Spleen (tissue), 7 donors: ENCODE results near the gene DDX20.

Experiments used
- POLR2A ChIP-seq, 3 donors: fragments of 450-650 bp; IDR thresholded peaks; one replicate each; pipeline ENCODE4 v1.5.1; 2017; ENCODE audit warnings: antibody characterized with exemption in 3 of 3, mild to moderate bottlenecking in 1 of 3
- POLR2AphosphoS5 ChIP-seq, 3 donors: sonication (generic); formaldehyde crosslinking; IDR thresholded peaks; one replicate each; pipeline ENCODE4 v1.5.1; 2017; ENCODE audit warnings: antibody characterized with exemption in 3 of 3
- TF ChIP-seq, protein P1 (sequence below), 11 experiments: fragments of 200-600 bp in 7 of 11; fragments of 450-650 bp in 4 of 11; sonication (generic) in 4 of 11; IDR thresholded peaks in 8 of 11; conservative IDR thresholded peaks in 3 of 11; 1 replicate in 7 of 11; 2 replicates in 4 of 11; pipeline versions ENCODE4 v1.4.0 to v1.8.0; 2016 to 2021; ENCODE audit warnings: antibody characterized with exemption in 11 of 11, inconsistent platforms in 4 of 11, mild to moderate bottlenecking in 1 of 11
- donor health status: DM: no; HTN: no; CAD: no; lungs with moderate emphysema.
- donor health status: DM: no; HTN: no; CAD: no.
- donor health status: DM: no; HTN: no; CAD: no.

DNA sequence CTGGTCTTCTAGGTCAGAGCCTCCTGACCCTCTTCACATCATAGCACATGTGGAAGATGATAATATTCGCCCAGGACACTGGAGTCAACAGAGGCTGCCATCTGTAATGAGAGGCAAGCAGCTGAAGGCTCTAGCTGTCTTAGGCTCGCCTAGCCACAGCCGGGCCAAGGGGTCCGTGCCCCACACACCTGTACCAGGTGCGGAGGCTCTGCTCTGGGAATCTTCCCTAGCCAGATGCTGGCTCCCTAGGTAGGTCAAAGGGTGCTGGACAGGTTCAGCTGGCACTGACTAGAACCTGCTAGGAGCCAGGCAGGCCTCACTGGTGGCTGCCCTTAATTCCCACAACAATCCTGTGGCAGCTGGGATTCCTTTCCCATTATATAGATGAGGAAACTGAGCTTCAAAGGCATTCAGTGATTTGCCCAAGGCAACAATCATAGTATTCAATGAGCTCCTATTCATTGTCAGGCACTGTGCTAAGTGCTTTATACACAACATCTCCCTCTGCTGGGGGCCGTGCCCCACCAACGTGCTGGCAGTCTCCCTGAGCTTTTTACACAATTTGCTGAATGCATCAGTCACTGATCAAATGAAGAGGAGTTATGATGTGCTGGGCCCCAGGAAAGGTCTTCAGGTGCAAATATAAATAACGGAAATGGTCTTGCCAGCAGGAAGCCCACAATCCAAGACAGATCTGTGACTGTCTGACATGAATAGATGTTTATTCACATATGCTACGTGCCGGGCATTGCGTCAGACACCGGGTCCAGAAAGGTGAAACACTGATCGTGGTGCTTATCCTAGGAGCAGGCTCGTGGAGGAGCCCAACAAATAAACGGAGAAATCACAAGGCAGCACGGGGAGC lies 58.0 kb downstream of the DDX20 start:
- TF ChIP-seq, protein P1, sequence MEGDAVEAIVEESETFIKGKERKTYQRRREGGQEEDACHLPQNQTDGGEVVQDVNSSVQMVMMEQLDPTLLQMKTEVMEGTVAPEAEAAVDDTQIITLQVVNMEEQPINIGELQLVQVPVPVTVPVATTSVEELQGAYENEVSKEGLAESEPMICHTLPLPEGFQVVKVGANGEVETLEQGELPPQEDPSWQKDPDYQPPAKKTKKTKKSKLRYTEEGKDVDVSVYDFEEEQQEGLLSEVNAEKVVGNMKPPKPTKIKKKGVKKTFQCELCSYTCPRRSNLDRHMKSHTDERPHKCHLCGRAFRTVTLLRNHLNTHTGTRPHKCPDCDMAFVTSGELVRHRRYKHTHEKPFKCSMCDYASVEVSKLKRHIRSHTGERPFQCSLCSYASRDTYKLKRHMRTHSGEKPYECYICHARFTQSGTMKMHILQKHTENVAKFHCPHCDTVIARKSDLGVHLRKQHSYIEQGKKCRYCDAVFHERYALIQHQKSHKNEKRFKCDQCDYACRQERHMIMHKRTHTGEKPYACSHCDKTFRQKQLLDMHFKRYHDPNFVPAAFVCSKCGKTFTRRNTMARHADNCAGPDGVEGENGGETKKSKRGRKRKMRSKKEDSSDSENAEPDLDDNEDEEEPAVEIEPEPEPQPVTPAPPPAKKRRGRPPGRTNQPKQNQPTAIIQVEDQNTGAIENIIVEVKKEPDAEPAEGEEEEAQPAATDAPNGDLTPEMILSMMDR (IDR thresholded peaks at IDR 0.05 in 8 of 11, conservative IDR thresholded peaks at IDR 0.05 in 3 of 11), result no peak
- TF ChIP-seq POLR2A (IDR thresholded peaks at IDR 0.05) (no peak), POLR2AphosphoS5 (IDR thresholded peaks at IDR 0.05) (no peak)
